ENCODE results near the gene MPRIP.
A peak's percentile ranks its signal among the peaks of the same experiment; 100 is the strongest.

Gene MPRIP

DNA sequence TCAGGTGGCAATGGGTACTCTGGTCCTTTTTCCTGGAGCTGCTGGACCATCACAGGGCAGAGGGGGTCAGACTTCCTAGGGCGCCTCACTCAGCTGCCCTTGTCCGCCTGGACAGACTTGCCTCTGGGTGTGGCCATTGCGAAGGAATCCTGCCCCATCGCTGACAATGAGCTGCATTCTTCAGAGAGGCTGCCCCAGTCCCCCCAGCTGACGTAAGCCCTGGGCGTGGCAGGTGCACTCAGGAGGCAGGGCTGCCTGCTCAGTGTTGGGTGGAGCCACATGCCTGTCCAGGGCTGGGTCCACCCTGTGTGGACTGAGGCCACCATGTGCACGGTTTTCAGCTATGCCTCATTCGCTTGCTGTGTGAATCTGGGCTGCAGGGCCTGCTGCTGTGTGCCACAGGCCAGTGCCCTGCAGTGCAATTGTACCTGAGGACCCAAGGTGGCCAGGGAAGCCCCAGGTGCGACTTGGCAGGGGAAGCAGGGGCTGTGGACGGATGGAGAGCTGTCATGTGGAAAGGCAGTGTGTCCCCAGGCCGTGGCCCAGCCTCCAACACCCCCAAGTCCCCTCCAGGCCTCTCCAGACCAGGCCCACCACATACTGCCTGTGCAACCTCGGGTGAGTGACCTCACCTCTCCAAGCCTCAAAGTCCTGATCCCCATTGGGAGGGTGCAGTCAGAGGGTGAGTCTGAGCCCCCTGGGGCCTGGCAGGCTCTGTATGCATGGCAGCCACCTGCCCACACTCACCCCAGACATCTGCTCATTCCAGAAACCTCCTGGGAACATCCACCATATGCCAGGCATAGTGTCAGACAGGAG is 14.0 kb upstream of the MPRIP start:
- TF ChIP-seq ISL1 (CRISPR knock-in tag; IDR thresholded peaks at IDR 0.05) (no peak), ZNF70 (CRISPR knock-in tag; IDR thresholded peaks at IDR 0.05) (no peak), RARB (CRISPR knock-in tag; IDR thresholded peaks at IDR 0.05) (no peak), TOX (CRISPR knock-in tag; IDR thresholded peaks at IDR 0.05; ENCODE audit: borderline replicate concordance) (no peak), ZC3H10 (CRISPR knock-in tag; IDR thresholded peaks at IDR 0.05) (no peak), ZFP30 (CRISPR knock-in tag; IDR thresholded peaks at IDR 0.05) (no peak), SNAI2 (CRISPR knock-in tag; IDR thresholded peaks at IDR 0.05) (no peak)
- TF ChIP-seq, protein P1, sequence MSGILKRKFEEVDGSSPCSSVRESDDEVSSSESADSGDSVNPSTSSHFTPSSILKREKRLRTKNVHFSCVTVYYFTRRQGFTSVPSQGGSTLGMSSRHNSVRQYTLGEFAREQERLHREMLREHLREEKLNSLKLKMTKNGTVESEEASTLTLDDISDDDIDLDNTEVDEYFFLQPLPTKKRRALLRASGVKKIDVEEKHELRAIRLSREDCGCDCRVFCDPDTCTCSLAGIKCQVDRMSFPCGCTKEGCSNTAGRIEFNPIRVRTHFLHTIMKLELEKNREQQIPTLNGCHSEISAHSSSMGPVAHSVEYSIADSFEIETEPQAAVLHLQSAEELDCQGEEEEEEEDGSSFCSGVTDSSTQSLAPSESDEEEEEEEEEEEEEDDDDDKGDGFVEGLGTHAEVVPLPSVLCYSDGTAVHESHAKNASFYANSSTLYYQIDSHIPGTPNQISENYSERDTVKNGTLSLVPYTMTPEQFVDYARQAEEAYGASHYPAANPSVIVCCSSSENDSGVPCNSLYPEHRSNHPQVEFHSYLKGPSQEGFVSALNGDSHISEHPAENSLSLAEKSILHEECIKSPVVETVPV (CRISPR knock-in tag; IDR thresholded peaks at IDR 0.05) = no peak
- ATAC-seq = peak; percentile 49

DNA sequence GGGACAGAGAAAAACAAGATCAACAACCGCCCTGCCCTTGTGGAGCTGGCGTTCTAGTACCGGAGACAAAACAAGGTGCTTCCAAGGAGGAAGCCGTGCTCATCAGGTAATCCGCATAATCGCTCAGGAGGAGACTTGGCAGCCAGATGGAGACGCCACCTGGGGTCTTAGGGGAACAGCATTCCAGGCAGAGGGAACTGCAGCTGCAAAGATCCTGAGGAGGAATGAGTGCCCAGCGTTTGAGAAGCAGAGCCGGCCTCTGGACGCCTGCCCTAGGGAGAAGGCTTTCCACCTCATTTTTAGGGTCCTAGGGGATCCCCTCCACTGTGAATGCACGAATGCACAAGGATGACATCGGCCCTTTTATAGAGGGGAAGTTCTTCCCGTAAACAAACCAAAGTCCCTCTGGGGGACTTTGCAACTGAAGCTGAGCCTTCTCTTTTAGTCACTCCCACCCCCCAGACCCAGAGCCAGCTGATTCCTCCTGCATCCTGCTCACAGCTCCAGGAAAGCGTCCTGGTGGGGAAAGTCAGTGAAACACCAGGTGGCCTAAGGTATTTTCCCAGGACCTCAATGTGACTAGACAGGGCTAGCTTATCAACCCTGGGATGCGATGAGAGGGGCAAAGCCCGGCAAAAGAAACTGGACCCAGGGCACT is 13.2 kb upstream of the MPRIP start:
- TF ChIP-seq ZFP3 (CRISPR knock-in tag; IDR thresholded peaks at IDR 0.05) = no peak
- no peak for ATAC-seq

DNA sequence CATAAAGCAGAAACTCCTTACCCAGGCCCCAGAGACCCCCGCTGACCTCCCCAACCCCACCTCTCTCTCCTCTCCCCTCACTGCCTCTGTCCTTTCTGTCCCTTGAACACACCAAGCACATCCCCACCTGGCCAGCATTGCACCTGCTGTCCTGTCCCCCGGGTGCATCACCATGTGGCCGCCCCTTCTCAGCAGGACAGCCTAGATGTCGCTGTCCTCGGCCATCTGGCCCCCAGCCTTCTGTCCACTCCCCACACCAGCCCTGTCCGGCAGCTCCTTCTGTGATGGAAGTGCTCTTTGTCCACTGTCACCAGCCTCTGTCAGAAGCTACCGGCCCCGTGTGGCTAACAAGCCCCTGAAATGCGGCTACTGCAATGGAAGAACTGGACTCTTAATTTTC is 12.3 kb upstream of the MPRIP start:
- TF ChIP-seq RARB (CRISPR knock-in tag; IDR thresholded peaks at IDR 0.05) (no peak), CSDC2 (CRISPR knock-in tag; IDR thresholded peaks at IDR 0.05) (no peak), ISL1 (CRISPR knock-in tag; IDR thresholded peaks at IDR 0.05) (no peak), GLIS3 (CRISPR knock-in tag; IDR thresholded peaks at IDR 0.05) (no peak), ESRRG (CRISPR knock-in tag; IDR thresholded peaks at IDR 0.05) (no peak)
- TF ChIP-seq, protein P1 (CRISPR knock-in tag; IDR thresholded peaks at IDR 0.05) = no peak

DNA sequence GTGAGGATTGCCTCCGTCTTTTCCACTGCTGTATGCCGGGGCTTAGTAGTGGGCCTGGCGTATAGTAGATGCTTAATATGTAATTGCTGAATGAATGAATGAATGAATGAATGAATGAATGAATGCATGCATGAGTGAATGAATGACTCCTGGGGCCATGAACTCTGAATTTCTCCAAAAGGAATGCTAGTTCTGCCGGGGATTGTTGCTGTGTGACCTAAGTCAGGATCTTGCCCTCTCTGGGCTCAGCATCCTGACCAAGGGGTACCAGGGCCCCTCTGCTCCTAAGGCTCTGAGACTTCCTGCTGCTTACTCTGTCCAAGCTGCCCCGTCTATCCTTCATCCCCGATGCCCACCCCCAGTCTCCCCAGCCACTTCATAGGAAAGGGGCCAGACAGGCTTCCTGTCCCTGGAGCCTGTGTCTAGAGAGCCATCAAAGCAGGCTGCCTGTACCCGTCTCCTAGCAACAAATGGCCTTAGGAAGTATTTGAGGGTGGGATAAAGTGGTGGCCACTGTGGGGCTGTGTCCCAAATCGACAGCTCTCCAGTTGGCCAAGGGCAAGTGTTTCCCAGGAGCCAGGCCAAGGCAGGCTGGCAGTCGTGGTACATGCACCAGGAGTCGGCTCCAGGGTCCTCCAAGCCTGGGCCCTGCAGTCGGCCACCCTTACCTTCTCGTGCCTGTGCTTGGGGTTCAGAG is 11.6 kb upstream of the MPRIP start:
- no peak for ATAC-seq
- TF ChIP-seq OSR1 (CRISPR knock-in tag; IDR thresholded peaks at IDR 0.05) (no peak), SNAI2 (CRISPR knock-in tag; IDR thresholded peaks at IDR 0.05) (no peak), PPARA (CRISPR knock-in tag; IDR thresholded peaks at IDR 0.05; ENCODE audit: borderline replicate concordance) (no peak), TOX (CRISPR knock-in tag; IDR thresholded peaks at IDR 0.05; ENCODE audit: borderline replicate concordance) (no peak), ZC3H10 (CRISPR knock-in tag; IDR thresholded peaks at IDR 0.05) (no peak), ZNF565 (CRISPR knock-in tag; conservative IDR thresholded peaks at IDR 0.05; ENCODE audit: low read depth) (no peak)

More for the DNA sequence above, 12.3 kb upstream of the MPRIP start:
- ATAC-seq = no peak

DNA sequence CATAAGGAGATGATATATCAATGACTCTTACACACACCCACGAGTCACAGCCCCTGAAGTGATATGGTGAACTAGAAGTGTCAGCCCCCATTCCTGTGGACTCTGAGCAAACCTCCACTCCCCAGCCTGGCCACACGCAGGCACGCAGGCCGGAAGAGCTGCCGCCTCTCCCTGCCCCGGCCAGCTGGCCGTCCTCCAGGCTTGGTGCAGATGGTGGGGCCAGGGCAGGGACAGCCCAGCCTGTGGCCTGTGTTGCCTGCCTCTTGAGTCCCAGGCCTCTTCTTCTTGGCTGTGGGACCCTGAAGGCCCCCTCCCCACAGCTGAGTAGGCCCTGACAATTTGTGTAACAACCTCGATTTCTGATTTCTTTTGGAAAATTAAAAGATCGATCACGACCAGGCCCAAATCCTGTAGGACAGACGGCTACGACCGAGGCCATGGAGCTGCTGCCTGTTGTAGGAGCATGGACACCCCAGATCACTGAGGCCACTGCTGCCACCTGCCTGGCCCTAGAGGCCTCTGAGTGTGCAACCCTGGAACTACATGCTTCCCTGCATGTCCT is 10.0 kb upstream of the MPRIP start:
- TF ChIP-seq TCF4 (CRISPR knock-in tag; IDR thresholded peaks at IDR 0.05; ENCODE audit: borderline replicate concordance) = no peak
- 0 out of 2 replicates have a peak, but pooled peaks have one; percentile 31 for TF ChIP-seq ZFP3 (CRISPR knock-in tag; IDR thresholded peaks at IDR 0.05)
- TF ChIP-seq, protein P2, sequence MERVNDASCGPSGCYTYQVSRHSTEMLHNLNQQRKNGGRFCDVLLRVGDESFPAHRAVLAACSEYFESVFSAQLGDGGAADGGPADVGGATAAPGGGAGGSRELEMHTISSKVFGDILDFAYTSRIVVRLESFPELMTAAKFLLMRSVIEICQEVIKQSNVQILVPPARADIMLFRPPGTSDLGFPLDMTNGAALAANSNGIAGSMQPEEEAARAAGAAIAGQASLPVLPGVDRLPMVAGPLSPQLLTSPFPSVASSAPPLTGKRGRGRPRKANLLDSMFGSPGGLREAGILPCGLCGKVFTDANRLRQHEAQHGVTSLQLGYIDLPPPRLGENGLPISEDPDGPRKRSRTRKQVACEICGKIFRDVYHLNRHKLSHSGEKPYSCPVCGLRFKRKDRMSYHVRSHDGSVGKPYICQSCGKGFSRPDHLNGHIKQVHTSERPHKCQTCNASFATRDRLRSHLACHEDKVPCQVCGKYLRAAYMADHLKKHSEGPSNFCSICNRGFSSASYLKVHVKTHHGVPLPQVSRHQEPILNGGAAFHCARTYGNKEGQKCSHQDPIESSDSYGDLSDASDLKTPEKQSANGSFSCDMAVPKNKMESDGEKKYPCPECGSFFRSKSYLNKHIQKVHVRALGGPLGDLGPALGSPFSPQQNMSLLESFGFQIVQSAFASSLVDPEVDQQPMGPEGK (CRISPR knock-in tag; IDR thresholded peaks at IDR 0.05; ENCODE audit: borderline replicate concordance) = no peak
- TF ChIP-seq, protein P3, sequence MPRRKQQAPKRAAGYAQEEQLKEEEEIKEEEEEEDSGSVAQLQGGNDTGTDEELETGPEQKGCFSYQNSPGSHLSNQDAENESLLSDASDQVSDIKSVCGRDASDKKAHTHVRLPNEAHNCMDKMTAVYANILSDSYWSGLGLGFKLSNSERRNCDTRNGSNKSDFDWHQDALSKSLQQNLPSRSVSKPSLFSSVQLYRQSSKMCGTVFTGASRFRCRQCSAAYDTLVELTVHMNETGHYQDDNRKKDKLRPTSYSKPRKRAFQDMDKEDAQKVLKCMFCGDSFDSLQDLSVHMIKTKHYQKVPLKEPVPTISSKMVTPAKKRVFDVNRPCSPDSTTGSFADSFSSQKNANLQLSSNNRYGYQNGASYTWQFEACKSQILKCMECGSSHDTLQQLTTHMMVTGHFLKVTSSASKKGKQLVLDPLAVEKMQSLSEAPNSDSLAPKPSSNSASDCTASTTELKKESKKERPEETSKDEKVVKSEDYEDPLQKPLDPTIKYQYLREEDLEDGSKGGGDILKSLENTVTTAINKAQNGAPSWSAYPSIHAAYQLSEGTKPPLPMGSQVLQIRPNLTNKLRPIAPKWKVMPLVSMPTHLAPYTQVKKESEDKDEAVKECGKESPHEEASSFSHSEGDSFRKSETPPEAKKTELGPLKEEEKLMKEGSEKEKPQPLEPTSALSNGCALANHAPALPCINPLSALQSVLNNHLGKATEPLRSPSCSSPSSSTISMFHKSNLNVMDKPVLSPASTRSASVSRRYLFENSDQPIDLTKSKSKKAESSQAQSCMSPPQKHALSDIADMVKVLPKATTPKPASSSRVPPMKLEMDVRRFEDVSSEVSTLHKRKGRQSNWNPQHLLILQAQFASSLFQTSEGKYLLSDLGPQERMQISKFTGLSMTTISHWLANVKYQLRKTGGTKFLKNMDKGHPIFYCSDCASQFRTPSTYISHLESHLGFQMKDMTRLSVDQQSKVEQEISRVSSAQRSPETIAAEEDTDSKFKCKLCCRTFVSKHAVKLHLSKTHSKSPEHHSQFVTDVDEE (CRISPR knock-in tag; IDR thresholded peaks at IDR 0.05) = peak; percentile 53; the same call in 1 of the 2 replicates
- no peak for TF ChIP-seq ZFP30 (CRISPR knock-in tag; IDR thresholded peaks at IDR 0.05)
- no peak for TF ChIP-seq CSDC2 (CRISPR knock-in tag; IDR thresholded peaks at IDR 0.05)
- TF ChIP-seq ZC3H10 (CRISPR knock-in tag; IDR thresholded peaks at IDR 0.05) = no peak
- no peak for TF ChIP-seq GLIS3 (CRISPR knock-in tag; IDR thresholded peaks at IDR 0.05)
- TF ChIP-seq, protein P4, sequence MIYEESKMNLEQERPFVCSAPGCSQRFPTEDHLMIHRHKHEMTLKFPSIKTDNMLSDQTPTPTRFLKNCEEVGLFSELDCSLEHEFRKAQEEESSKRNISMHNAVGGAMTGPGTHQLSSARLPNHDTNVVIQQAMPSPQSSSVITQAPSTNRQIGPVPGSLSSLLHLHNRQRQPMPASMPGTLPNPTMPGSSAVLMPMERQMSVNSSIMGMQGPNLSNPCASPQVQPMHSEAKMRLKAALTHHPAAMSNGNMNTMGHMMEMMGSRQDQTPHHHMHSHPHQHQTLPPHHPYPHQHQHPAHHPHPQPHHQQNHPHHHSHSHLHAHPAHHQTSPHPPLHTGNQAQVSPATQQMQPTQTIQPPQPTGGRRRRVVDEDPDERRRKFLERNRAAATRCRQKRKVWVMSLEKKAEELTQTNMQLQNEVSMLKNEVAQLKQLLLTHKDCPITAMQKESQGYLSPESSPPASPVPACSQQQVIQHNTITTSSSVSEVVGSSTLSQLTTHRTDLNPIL (CRISPR knock-in tag; IDR thresholded peaks at IDR 0.05; ENCODE audit: low read depth) = no peak
- peak; percentile 89 for ATAC-seq

Measured in SK-N-SH treated with all-trans-retinoic acid at 6 μM for 48 hours (cell line).